Left cardiac atrium (tissue), 4 donors: ENCODE measurements around the gene AATK. TPM values are rescaled to one million over a fixed set of nuclear protein-coding genes. Genes with fewer than 3 reads are reported as not detected.

Experiments
- ATAC-seq, 2 donors: fragments of 200-7000 bp; cut with Tn5 transposase; one replicate each; pipeline ENCODE4 v1.9.1; 2020; ENCODE audit warnings: mild to moderate bottlenecking in 2 of 2, moderate library complexity in 2 of 2
- DNase-seq: peaks from one replicate; pipeline ENCODE4 v3.0.0-alpha.2; 2020
- intact Hi-C, 2 donors: fragments of 100-400 bp; cut with DNase I; formaldehyde crosslinking; loops; one replicate each; pipeline versions ENCODE4 v1.14.1 to v1.15.1; 2022 to 2023
- total RNA-seq, 2 donors: library from RNA; stranded (reverse); fragmentation: NEBNext Ultra II Directional; extraction: Animal tissue kit (Norgen Biotek cat#: 25700); gene quantifications; one replicate each; pipeline ENCODE4 v1.2.1, GENCODE V29; 2021
- donor health status: DM: no; HTN: yes; CAD: no.
- donor health status: DM: no; HTN: yes; CAD: no; lungs with severe emphysema.
- donor health status: DM: yes; HTN: yes; CAD: no.
- donor health status: Dilated cardiomyopathy.

The AATK gene
- total RNA-seq, 2 donors from 2014 or later = 8.3 to 12.7 TPM

DNA sequence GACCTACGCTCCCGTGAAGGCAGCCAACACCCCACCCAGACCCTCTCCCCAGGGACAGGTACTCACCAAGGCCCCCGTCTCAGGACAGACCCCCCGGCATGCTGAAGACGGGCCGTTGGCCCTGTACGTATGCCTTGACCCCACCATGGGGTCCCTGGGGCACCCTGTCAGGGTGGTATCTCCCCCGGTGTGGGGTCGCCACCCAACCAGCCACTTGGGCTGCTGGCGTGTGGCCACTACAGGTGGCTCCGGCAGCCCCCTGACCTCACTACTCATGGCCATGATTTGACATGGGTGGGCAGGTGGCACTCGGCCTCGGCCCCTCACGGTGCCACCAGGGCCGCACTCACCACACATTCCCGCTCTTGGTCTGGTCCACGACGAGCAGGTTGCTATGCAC lies 41.6 kb downstream of the AATK start:
- no peak for ATAC-seq
- DNase-seq = no peak
- intact Hi-C loops = no loop called here

DNA sequence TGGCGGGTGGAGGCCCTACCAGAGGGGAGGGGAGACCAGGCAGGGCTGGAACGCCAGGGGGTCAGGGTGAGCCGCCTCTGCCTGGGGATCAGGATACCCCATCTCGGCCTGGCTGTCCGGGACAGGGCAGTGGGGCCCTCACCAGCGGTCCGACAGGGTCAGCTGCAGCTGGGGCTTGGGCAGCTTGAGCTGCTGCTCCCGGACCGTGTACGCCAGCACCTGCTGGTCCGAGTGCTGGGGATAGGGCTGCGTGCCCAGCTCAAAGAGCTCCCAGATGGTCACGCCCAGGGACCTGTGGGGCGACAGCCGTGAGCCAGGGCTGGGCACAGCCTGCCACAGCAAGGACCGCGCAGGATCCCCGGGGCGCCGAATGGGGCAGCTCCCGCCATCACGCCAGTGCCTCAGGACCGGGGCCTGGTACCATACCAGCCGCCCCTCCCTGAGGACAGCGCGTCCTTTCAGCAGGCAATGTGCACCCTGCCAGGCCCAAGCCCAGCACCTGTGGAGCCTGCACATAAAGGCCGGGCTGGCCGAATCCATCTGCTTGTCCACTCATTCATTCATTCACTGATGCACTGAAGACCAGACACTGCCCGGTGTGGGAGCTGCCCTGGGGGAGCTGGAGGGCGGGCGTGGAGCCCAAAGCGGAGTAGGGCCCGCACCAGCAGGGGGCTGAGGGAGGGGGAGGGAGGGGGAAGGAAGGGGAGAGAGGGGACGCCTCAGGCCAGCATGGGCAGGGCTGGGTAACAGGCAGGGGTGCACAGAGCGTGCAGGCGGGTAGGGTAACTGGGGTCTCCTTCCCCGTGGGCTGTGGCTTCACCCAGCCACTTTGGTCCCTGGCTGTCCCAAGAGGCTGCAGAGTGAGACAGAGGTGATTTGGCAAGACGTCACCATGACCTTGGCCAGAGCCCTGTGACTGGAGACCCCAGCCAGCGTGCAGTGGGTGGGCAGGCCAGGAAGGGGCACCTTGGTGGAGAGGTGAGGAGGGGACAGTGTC lies 42.7 kb downstream of the AATK start:
- intact Hi-C loops = no loop called here
- no peak for DNase-seq
- ATAC-seq = no peak

DNA sequence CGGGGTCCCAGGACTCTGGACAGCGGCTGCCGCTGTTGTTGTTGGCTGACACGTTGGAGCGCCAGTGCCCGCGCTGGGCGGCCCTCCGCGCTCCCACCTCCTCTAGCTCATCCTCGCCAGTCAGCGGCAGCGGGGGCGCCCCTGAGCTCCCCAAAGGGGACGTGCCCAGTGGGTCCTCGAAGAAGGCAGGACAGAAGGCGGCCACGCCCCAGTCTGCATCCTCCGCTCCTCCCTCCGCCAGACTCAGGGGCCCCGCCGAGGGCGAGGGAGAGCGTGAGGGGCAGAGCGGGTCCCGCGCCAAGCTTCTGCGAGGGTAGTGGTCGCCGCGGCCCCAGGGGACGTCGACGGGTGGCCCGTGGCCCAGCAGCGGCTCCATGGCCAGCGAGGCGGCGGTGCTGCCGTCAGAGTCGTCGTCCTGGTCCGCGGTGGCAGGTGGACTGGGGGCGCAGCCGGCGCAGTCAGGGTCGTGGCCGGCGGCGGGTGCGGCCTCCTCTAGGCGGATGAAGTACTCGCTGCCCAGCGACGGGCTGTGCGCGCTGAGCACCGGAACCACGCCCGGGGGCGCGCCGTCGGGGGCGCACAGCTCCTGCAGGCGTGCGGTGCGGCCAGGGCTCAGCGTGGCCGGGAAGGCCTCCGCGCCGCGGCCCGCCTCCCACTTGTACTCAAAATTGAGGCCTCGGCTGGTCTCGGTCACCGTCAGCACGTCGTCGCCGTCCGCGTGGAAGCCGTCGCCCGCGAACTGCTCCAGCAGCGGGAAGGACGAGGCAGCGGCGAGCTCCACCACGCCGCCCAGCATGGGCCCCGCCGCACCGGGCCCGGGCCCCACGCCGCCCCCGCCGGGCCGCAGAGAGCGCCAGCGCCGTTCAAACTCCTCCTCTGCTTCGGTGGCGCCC lies 43.9 kb downstream of the AATK start:
- no peak for ATAC-seq
- DNase-seq = no peak
- intact Hi-C loops = no loop called here

DNA sequence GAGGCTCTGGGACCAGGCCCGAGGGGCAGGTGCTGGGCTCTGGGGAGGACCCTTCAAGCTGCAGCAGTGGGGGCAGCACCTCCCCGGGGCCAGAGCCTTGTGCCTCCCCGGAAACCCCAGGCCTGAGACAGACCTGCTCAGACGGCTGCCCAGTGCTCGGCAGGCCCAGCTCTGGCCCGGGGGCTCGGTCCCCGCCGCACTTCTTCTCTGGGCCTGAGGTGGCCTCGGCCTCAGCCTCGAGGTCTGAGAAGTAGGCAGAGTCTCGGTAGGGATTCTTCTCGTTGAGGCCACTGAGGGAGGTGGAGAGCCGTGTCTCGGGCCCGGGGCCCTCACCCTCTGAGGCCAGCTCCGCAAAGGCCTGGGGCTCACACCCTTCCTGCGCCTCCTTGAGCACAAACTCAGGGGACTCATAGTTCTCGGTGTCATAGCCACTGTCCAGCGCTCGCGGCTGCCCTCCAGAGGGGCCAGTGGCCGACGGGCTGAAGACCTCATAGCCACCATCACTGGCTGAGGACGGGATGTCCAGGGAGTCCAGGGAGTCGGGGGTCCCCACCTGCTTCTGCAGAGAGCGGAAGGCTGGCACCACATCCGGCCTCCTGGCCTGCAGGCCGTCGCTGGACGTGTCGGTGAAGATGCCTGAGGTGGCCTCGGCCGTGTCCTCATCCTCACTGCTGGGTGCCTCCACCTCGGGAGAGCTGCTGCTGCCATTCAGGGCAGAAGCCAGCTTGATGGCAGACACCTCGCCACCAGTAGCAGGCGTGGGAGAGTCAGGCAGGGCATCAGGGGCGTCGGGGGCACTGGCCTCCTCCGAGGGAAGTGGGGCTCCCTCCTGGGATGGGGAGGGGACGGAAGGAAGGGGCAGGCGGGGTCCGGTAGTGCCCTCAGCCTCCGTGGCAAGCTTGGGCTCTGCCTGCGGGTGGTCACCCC lies 45.1 kb downstream of the AATK start:
- DNase-seq (no peak), ATAC-seq (no peak)
- intact Hi-C loops = no loop called here

DNA sequence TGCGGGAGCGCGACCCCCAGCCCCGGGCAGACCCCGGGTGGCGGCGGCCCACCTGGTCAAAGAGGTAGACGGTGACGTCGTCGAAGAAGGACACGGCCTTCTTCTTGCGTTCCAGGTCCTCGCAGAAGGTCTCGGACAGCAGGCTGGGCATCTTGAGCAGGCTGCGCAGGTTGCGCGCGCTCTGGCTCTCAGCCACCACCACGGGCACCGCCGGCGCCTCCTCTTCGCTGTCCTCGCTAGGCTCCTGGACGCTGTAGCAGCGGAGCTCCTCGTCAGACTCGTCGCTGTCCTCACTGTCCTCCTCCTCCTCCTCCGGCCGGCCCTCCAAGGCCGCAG lies 45.9 kb downstream of the AATK start:
- intact Hi-C loops = no loop called here
- DNase-seq (no peak), ATAC-seq (no peak)

DNA sequence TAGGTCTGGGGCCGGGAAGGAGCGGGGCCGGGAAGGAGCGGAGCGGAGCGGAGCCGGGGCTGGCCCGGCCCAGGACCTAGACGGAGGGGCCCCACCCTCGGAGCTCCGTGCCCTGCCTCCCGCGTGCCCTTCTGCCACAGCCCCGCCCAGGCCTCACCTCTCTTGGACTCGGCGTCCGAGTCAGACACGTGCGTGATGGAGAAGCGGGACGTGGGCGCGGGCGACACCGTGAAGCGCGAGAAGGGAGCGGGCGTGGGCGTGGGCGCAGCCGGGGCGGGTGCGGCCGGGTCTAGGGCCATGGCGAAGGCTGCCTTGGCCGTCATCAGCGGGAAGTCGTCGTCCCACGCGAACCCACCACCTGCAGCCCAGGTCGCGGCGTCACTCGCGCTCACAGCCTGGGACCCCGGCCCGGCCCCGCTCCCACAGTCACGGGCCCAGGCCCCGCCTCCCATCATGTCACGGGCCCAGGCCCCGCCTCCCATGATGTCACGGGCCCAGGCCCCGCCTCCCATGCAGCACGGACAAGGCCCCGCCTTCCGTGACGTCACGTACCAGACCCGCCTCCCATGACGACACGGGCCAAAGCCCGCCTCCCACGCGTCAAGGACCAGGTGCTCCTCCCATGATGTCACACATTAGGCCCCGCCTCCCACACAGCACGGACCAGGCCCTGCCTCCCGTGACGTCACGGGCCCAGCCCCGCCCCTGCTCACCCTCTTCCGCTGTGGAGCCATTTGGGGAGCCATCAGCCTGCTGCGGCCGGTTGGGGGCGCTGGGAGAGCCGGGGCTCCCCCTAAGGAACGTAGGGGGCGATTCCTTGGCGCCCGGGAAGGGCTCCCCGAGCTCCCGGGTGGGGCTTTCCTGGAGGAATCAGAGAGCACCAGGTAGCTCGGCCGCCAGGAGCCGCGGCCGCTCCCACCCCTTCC lies 46.5 kb downstream of the AATK start:
- ATAC-seq (peak; percentile 70 to 77), DNase-seq (peak; percentile 91)
- intact Hi-C loops = no loop called here

DNA sequence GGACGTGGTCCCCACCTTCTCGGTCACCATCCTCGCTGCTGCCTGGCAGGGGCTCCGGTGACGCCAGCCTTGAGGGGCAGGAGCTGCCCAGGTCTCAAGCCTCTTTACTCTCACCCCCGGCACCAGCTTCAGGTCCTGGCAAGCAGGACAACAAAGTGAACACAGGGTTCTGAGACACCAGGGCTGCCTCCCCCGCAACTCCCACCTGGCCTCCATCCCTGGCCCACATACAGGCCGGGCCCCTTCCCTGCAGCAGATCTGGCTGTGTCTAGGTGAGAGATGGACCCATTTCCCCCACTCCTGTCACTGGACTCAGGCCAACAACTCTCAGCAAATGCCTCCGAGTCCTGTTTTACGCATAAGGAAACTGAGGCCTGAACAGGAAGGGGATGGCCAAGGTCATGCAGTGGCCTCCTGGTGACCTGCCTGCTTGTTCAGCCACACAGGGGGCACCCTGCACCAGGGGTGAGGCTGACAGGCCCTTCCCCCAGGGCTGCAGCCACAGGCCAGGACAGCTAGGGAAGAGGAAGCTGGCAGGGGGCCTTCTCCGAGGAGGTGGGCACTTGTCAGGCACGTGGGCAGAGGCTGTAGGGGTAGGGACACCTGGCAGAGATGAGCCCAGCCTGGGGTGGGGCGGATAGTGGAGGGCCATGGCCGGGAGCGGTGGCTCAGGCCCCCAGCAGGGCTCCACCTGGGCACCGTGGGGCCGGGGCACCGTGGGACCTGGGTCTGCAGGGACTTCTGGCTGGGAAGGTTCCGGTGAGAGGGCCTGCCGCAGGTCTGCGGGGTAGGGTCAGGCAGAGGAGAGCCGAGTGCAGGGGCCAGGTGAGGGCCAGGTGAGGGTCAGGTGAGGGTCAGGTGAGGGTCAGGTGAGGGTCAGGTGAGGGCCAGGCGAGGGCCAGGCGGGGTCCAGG lies 47.5 kb downstream of the AATK start:
- ATAC-seq (peak in 1 of 2 donors; percentile 1), DNase-seq (no peak)
- intact Hi-C loops = no loop called here

DNA sequence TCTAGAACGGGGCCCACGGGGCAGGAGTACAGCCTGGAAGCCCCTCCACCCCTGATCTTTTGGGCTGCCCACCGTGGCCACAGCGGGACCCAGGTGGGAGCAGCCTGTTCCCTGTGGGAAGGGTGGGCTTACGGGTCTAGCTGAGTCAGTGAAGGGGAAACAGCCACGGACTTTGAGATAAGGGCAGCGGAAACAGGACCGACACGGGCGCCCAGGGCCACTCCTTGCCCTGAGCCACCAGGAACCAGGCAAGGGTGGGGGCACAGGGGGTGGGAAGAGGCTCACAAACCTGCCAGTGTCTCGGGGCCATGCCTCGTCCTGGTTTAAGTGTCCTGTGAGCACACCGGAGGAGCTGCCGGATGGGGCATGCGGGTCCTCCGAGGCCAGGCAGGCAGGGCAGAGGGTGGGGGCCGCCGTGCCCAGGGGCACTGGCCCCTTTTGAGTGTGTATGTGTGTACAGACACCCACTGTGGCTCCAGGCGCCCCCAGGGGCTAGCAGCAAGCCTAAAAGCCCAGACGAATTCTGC lies 48.3 kb downstream of the AATK start:
- intact Hi-C loops = no loop called here
- no peak for DNase-seq
- ATAC-seq = no peak

DNA sequence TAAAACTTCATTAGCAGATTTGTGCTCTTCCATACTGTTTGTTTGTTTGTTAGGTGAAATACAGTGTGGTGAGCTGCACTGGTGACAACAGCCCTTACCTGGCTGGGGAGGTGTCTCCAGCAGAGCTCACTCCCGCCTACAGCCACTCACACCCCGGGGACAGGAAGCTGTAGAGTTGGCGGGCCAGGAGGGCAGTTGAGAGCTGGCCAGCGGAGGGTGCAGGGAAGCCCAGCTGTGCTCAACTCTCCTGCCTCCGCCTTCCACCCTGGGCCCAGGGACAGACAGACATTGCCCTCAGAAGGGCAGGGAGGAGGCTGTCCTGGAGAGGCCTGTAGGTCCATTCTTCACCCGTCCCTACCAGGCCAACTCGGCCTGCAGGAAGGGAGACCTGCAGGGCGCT lies 49.3 kb downstream of the AATK start:
- DNase-seq (no peak), ATAC-seq (no peak)
- intact Hi-C loops = no loop called here

DNA sequence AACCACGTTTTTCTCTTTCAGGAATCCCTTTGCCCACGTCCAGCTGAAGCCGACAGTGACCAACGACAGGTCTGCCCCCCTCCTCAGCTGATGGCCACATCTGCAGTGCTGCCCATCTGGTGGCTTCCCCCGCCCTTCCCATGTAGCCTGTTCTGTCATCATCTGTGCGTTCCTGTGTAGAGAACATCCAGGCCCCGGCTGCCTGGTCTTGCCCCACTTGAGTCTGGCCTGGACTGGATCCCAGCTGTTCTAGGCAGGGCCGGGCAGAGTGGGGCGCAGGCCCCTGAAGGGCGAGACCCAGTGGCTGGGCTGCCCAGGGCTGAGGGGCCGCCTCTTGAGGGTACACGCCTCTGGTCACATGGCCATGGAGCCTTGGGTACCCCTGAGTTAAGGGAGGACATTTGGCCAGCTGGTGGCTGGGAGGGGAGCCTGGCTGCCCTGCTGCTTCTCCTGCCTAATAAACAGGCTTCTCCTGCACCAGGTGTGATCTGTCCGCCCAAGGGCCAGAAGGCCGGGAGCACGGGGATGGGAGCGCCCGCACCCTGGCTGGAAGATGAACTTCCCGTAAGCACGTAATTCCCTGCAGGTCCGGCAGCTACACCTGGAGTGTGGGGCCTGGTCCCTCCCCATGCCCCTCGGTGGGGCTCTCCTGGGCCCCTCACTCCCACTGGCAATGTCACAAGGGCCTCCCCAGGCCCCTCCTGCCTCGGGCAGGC lies 50.1 kb downstream of the AATK start:
- DNase-seq (no peak), ATAC-seq (no peak)
- intact Hi-C loops = no loop called here

DNA sequence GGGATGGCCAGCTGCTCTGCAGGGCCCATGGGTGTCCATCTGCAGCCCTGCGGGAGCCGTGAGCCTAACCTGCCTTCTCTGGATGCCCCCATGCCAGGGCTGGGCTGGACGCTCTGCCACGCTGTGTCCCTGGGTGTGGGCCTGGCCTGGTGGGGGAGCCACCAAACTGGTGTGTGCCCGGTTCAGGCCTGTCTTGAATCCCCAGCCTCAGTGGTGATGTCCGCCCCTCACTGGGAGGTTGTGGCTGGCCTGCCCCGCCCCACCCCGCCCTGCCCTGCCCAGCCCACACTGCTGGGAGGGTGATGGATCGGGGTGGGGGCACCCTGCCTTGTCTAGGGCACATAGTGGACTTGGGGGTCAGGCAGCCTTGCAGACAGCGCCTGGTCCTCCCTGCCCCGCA lies 50.8 kb downstream of the AATK start:
- intact Hi-C loops = no loop called here
- ATAC-seq = no peak
- no peak for DNase-seq

DNA sequence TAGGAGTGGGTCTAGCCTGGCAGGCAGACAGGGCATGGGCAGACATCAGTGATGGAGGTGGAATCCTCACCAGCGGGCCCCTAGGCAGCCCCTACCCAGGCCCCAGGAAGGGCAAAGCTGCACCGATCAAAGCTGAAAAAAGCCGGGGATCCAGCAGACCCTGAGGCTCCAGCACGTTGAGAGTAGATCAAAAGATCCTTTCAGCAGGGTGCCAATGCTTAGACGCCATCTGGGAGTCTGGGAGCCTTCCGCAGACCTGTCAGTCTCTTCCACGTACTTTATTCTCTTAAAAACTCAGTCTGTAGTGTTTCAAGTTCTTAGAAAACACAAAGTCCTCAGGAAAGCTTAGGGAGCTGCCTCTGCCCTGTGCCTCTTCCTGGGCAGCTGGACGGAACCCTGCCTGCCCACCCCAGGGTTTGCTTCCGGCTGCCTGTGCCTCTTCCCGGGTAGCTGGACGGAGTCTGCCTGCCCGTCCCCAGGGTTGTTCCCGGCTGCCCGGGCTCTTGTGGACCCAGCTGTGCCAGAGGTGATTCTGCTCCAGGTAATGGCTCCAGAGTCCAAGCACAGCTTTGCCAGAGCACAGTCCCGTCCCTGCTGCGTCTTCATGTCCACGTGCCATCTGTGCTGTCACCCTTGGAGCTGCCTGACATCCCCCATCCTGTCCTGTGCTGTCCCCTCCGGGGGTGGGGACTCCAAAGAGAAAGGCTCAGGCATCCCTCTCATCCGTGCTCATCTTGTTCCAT lies 51.5 kb downstream of the AATK start:
- DNase-seq (no peak), ATAC-seq (no peak)
- intact Hi-C loops = no loop called here

DNA sequence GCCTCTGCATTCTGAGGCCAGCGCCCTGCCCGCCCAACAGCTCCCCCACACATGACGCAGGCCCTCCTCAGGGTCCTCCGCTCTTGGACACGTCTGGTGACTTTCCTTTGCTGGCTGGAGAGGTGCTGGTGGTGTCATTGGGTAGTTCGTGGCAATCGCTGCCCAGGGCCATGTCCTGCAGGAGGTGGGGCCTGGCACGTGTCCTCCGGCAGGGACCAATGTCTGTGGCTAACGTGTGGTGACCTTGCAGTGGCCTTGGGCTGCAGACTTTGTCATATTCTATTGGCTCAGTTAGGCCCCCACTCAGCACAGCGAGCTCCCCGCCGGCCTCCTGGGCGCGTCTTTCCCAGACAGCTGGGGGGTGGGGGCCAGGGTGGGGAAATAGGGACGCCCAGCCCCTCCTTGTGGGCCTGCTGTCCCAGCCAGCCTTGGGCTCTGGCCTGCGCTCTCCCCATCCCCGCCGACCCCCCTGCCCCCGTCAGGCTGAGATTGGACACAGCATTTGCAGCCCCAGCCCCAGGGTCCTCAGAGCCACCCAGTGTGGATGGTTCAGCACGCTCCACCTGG lies 52.8 kb downstream of the AATK start:
- no peak for DNase-seq
- intact Hi-C loops = no loop called here
- no peak for ATAC-seq

DNA sequence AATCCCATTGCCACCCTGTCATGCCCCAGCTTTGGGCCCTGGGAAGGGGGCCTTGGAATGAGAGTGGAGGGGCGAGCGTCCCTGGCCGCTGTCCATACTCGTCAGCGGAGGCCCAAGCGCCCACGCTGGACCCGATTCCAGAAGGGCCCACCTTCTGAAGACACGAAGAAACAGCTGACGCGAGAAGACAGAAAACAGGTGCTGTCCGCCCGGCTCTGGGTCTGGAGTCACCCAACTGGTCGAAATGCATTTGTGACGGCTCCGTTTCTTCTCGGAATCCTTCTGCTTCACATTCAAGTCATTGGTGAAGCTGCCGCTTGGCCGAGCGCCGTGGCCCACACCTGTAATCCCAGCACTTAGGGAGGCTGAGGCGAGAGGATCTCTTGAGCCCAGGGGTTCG lies 53.6 kb downstream of the AATK start:
- ATAC-seq (no peak), DNase-seq (no peak)
- intact Hi-C loops = no loop called here

DNA sequence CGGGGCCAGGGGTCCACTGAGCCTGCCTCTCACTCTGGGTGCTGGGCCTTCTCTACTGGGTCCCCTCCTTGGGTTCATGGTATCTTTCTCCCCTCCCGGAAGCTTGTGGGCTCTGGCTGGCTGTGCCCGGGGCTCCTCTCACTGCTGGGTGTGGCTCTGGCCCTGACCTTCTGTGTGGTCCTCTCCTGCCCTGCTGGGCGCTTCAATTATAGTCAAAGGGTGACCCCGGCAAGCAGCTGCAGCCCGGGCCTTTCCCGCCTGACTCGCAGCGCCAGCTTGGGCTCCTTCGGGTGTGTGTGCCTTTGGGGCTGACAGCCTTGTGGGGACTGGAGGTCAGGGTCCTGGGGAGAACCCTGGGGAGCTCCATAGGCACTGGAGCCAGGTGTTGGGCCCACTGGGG lies 55.0 kb downstream of the AATK start:
- no peak for ATAC-seq
- intact Hi-C loops = no loop called here
- DNase-seq = no peak
